Measurements from ENCODE around the gene ZCCHC24.
"Not testable (repeated sequence)": the region's sequence is repeated elsewhere in the genome, so short reads cannot be mapped to it uniquely, and the experiment has no call there.

Gene ZCCHC24

GRCh38 chr10:79342811-79343561 lies 102.4 kb downstream of the ZCCHC24 start:
- no peak for DNase-seq

GRCh38 chr10:79342295-79342761 lies 103.1 kb downstream of the ZCCHC24 start:
- DNase-seq = no peak

GRCh38 chr10:79340646-79341244 lies 104.7 kb downstream of the ZCCHC24 start:
- DNase-seq = no peak

GRCh38 chr10:79339266-79339665 lies 106.2 kb downstream of the ZCCHC24 start:
- DNase-seq = no peak

GRCh38 chr10:79337783-79338469 lies 107.5 kb downstream of the ZCCHC24 start:
- not testable (repeated sequence) for DNase-seq

- DNase-seq = no peak
Observed at GRCh38 chr10:79336739-79337138, 108.7 kb downstream of the ZCCHC24 start.

- DNase-seq = no peak
Observed at GRCh38 chr10:79336276-79336675, 109.1 kb downstream of the ZCCHC24 start.

- no peak for DNase-seq
Observed at GRCh38 chr10:79335470-79336235, 109.8 kb downstream of the ZCCHC24 start.

- no peak for DNase-seq
Observed at GRCh38 chr10:79335094-79335469, 110.3 kb downstream of the ZCCHC24 start.

- no peak for DNase-seq
Observed at GRCh38 chr10:79334573-79334972, 110.9 kb downstream of the ZCCHC24 start.

GRCh38 chr10:79333513-79333912 lies 111.9 kb downstream of the ZCCHC24 start:
- no peak for DNase-seq

GRCh38 chr10:79332610-79333315 lies 112.7 kb downstream of the ZCCHC24 start:
- not testable (repeated sequence) for DNase-seq
